HG03135 (cell line): ENCODE data around the gene ATF4.

Source experiments
- ATAC-seq: cut with Tn5 transposase; IDR thresholded peaks from one replicate; pipeline ENCODE4 v1.9.1; 2021; ENCODE audit warnings: mild to moderate bottlenecking, moderate library complexity; ENCODE audit not compliant: unreplicated experiment

The ATF4 gene

DNA sequence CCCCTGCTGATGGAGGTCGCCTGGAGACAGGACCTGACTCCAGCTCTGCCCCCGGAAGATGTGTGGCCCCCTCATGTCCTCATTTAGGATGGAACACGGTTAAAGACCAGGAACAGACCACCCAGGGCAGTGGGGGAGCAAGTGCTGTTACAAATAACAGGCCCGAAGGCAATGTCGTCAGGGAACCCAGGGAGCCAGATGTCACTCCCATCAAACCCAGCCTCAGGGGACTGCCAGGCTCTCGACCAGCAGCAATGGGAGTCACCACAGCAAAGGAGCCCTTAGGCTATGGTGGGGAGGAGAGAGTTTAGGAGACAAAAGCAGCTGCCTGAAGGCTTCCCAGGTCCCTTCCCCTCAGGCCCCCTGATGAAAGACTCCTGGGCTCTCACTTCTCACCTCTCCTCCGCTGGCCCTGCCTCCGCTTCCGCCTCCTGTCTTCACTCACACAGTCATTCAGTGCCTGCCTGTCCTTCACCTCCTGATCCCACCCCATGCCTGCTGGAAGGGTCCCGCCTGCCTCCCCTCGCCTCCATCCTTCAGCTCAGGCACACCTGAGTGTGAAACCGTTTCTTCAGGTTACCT lies 7.8 kb downstream of the ATF4 start:
- no peak for ATAC-seq

DNA sequence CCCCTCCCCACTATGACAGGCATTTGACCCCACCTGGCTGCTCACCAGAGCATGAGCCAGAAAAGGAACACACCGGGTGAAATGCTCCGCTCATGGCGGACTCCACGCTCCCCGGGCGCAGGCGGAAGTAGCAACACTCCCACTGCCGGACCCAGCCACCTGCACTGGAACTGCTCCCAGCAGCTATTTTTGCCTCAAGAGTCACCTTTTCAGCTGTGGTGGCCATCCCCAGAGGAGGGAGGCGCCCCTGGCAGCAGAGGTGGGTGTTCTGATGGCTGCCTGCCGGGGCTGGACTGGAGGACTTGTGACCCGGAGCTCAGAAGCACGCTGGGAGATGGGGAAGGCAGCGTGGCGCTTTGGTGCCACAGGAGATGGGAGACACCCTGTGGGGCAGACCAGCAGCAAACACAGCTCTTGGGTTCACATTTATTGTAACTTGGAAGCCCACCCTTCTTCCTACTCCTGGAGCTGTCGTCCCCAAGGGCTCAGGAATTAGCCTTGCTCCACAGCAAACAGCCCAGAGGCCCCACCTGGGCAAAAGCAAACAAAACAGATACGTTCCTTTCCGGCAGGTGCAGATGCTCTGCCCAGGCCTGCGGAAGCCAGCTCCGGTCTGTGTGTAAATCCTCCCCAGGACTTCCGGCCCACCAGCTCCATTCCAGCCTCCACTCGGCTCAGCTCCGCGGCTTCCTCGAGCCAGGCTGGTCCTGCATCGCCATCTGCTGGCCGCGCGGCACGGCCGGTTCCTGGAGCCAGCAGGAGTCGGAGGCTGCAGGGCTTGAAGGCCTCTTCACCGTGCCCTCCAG lies 8.5 kb downstream of the ATF4 start:
- ATAC-seq: peak; percentile 33

DNA sequence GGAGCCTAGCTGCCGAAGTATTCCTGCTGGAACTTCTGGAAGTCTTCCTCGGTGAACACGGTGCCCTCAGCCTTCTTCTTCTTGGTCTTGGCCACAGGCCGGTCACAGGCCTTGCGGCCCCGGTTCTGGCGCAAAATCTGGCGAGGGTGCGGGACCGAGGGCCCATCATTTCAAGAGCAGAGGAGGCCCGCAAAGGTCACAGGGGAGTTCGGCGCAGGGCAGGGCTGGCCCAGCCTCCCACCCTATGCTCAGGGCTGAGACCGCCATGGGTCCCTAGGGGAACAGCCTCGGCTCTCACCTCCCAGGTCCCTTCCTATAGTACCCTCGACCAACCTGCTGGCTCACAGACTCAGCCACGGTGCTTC lies 9.1 kb downstream of the ATF4 start:
- ATAC-seq: no peak

GRCh38 chr22:39530116-39530515 lies 9.8 kb downstream of the ATF4 start:
- no peak for ATAC-seq

DNA sequence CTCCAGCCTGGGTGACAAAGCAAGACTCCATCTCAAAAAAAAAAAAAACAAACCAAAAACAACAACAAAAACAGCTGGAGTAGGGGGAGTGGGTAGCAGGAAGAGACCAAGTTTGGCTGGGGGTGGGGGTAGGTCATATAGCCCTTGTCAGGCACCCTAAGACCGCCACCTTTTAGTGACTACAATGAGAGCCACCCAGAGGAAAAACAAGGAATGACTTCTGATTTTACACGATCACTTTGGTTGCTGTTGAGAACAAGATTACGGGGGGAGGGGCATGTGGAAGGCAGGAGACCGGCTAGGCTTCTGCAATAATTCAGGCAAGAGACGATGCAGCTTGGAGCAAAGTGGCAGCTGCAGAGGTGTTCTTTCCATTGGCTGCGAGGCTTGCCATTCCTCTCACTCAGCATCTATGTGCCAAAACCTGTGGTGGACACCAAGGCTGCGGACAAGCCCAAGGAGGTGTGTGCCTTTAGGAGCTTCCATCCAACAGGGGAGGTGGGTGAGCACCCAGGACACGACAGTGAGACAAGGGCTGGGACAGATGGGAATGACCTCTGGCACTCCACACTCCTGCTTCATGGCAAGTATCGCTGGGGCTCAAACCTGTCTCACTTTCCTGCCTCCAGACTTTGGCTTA lies 10.4 kb downstream of the ATF4 start:
- no peak for ATAC-seq

GRCh38 chr22:39532215-39533073 lies 12.1 kb downstream of the ATF4 start, which contains the start of gene RPS19BP1:
Gene RPS19BP1, minus strand, starts transcription at chr22:39532748. Its CDS starts 10 bp downstream, at chr22:39532738.
- peak; percentile 75 for ATAC-seq

DNA sequence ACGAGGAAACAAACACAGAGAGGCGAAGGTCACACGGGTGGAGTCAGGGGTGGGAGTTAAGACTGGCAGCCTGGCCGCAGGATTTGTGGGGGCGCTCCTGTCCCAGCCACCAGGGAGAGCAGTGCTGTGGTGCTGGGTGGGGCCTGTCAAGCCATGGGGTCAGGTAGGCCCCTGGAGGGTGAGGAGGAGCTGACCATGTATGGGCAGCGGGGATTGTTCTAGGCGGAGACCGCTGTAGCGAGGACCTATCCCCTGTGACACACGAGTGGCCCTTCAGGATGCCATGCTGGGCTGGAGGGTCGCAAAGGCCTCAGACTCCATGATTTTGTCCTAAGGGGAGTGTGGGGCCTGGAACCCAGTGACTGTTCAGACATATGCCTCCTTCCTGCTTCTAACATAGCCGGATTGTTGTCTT lies 13.7 kb downstream of the ATF4 start:
- no peak for ATAC-seq

DNA sequence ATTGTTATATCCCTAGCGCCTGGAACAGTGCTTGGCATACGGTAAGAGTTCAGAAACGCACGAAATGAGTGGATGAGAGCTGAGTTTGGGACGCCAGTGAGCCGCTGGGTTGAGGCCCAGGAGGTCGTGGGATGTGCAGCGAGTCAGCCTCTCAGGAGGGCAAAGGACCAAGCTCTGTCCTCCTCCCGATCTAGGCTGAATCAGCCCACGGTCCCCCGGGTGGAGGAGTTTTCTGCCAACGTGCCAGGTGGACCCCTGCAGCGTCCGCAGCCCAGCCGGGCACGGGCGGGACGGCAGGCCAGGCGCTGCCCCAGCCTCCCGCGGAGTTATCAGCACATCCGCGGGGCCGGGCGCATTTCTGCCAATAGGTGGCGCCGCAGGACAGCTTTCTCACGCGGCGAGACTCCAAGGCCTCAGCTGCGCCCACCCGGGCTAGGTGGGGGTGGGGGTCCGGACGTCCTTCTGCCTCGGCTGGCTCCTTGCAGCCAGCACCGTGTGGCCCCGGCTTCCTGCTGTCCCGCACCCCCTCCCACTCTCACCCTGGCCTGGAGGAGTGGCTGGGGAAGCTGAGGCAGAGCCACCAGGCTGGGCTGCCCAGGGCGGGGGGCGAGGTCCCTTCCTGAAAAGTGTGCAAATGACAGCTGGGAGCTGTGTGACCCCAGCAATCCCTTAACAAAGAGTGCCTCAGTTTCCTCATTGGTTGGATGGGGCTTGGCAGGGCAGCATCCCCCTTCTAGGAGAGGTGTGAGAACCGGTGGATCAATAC lies 14.4 kb downstream of the ATF4 start:
- ATAC-seq: no peak

DNA sequence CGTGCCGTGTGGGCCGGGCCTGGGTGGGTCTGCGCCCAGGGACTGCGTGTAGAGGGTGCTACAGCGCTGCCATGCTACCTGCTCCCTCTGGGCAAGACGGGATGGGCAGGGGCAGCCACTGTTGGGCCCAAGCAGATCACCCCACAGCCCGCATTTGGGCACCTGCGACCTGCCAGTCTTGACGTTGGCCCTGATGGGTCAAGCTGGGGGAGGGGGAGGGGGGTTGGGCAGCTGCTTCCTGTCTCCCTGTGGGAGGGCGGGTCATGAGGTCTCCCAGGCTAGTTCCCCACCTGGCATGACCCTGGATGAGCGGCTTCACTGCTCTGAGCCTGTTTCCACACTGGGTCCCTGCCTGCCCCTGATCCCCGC lies 15.0 kb downstream of the ATF4 start:
- ATAC-seq: no peak

DNA sequence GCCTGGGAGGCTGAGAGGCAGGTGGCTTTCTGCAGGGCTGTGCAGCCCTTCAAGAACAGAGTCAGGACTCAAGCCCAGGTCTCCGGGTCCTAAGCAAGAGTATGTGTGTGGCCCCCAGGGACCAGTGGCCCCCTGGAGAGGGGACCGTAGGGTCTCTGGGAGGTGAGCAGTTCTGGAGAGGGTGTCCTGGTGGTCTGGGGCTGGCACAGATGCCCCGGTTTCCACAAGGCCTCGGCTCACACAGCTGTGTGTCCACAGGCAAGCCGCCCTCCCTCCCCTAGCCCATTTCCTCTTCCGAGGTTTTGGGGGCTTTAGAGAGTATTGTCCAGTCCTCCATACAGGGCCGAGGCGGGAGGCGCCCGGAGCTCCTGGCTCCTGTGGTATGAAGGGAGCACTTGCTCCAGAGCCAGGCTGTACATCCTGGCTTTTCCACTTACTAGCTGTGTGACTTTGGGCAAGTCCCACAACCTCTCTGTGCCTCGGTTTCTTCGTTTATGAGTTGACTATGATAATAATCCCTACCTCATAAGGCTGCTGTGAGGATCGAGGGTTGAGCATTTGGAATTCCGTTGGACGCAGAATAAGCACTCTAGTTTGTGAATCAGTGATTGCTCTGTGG lies 15.6 kb downstream of the ATF4 start:
- no peak for ATAC-seq

GRCh38 chr22:39536711-39537110 lies 16.3 kb downstream of the ATF4 start:
- no peak for ATAC-seq

GRCh38 chr22:39537975-39538374 lies 17.6 kb downstream of the ATF4 start:
- no peak for ATAC-seq

DNA sequence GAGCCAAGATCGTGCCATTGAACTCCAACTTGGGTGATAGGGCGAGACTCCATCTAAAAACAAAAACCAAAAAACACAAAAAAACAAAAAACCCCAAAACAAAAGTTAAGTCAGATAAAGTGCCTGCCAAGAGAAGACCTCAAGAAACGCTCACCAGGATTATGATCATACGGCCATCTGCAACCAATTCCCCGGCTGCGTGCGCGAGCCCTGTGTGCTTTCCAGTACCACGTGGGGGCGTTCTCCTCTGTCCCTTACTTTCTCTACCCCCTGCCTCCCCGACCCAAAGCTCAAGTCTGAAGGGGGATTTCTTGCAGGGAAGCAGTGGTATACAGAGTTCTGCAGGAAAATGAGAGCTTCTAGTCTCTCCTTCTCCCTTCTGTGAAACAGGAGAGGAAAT lies 22.7 kb downstream of the ATF4 start:
- no peak for ATAC-seq

- ATAC-seq: no peak
Observed at GRCh38 chr22:39545386-39546365, 25.3 kb downstream of the ATF4 start.

- no peak for ATAC-seq
Observed at GRCh38 chr22:39546889-39547586, 26.7 kb downstream of the ATF4 start.

DNA sequence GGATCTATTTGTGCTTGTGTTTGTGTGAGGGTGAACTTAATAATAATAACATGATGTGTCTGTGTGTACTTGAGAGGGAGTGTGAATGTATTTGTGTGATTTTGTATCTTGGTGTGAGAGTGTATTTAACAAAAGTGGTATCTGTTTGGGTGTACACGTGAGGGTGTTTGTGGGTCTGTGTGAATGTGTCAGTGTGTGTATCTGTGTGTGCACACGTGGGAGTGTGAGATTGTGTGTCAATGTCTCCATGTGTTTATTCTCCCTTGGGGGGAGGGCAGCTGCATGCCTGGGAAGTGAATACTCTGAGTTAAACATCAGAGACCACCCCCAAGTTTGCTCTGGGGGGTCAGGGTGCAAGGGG lies 27.2 kb downstream of the ATF4 start:
- ATAC-seq: no peak

GRCh38 chr22:39553429-39553828 lies 33.1 kb downstream of the ATF4 start:
- no peak for ATAC-seq

DNA sequence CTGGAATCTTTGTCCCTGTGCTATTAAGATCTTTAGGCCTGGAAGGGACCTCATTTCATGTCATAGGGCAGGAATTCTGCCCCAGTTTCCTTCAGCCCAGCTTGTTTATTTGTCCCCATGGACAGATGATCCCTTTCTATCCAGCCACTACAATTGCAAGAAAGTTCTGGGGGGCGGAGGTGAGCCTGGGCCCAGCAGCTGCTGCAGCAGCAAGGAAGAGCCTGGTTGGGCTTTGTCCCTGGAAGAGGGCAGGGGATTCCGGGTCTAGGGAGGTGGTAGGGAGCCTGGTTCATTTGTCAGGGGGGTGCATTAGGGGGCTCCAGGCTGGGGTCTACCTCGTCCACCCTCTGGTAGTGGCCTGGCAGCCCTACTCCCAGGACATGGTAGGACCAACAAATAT lies 33.8 kb downstream of the ATF4 start:
- no peak for ATAC-seq
